Adrenal gland (tissue), 5 donors: ENCODE results near the gene RNF128.

Source experiments
- CTCF ChIP-seq, 6 experiments: fragments of 450-650 bp in 4 of 6; fragments of 200-600 bp in 2 of 6; sonication (generic) in 1 of 6; IDR thresholded peaks; 1 replicate in 5 of 6; 2 replicates in 1 of 6; pipeline versions ENCODE4 v1.5.1 to v1.8.0; 2016 to 2021; ENCODE audit warnings: antibody characterized with exemption in 6 of 6, mild to moderate bottlenecking in 2 of 6, moderate library complexity in 1 of 6
- POLR2A ChIP-seq, 2 donors: fragments of 450-650 bp; IDR thresholded peaks; one replicate each; pipeline ENCODE4 v1.6.1; 2017; ENCODE audit warnings: antibody characterized with exemption in 2 of 2, mild to moderate bottlenecking in 2 of 2, moderate library complexity in 1 of 2
- donor health status: DM: no; HTN: no; CAD: no.

- TF ChIP-seq CTCF (IDR thresholded peaks at IDR 0.05) (no peak), POLR2A (IDR thresholded peaks at IDR 0.05) (no peak)
Observed at GRCh38 chrX:106752101-106752678, 25.7 kb downstream of the RNF128 start.
